LNCaP clone FGC (cell line): ENCODE results near the gene FREM3.
"Not testable (repeated sequence)": the region's sequence is repeated elsewhere in the genome, so short reads cannot be mapped to it uniquely, and the experiment has no call there.

Source experiments
- DNase-seq: peaks from one replicate; pipeline ENCODE4 v3.0.0-alpha.2; 2011; ENCODE audit warnings: low read depth
- H3K4me3 ChIP-seq: 2 replicates; pipeline ENCODE4 v1.5.1; 2011; ENCODE audit warnings: mild to moderate bottlenecking, low read depth, low read length, control low read depth
- CTCF ChIP-seq: IDR thresholded peaks from 2 replicates; pipeline ENCODE4 v1.5.1; 2012; ENCODE audit warnings: mild to moderate bottlenecking; ENCODE audit not compliant: control insufficient read depth, insufficient read depth; ENCODE audit errors: extremely low read depth

Gene FREM3

GRCh38 chr4:143700416-143701352 lies at the start of gene FREM3:
Gene FREM3 (minus strand): TSS chr4:143700675. CDS start chr4:143700675, 0 bp downstream.
- no peak for TF ChIP-seq CTCF
- DNase-seq = no peak
- H3K4me3 ChIP-seq = no peak within 1 kb of the TSS

GRCh38 chr4:143745874-143746273 lies 45.4 kb upstream of the FREM3 start:
- no peak overlapping the region for H3K4me3 ChIP-seq
- no peak for TF ChIP-seq CTCF
- DNase-seq = no peak

GRCh38 chr4:143743591-143743990 lies 43.1 kb upstream of the FREM3 start:
- TF ChIP-seq CTCF = no peak
- no peak overlapping the region for H3K4me3 ChIP-seq
- DNase-seq = no peak

- TF ChIP-seq CTCF = no peak
- no peak overlapping the region for H3K4me3 ChIP-seq
- no peak for DNase-seq
These were observed 42.4 kb upstream of the FREM3 start for GRCh38 chr4:143742834-143743233.

GRCh38 chr4:143736861-143737260 lies 36.4 kb upstream of the FREM3 start:
- no peak overlapping the region for H3K4me3 ChIP-seq
- no peak for DNase-seq
- no peak for TF ChIP-seq CTCF

GRCh38 chr4:143736061-143736460 lies 35.6 kb upstream of the FREM3 start:
- DNase-seq, H3K4me3 ChIP-seq: not testable (repeated sequence)

GRCh38 chr4:143728166-143728565 lies 27.7 kb upstream of the FREM3 start:
- no peak for DNase-seq
- H3K4me3 ChIP-seq = no peak overlapping the region
- TF ChIP-seq CTCF = no peak
